HG02623 (cell line): ENCODE results near the gene TAS2R8.

Experiments
- ATAC-seq: cut with Tn5 transposase; IDR thresholded peaks from one replicate; pipeline ENCODE4 v1.9.1; 2021; ENCODE audit warnings: moderate library complexity; ENCODE audit not compliant: unreplicated experiment

Gene TAS2R8

DNA sequence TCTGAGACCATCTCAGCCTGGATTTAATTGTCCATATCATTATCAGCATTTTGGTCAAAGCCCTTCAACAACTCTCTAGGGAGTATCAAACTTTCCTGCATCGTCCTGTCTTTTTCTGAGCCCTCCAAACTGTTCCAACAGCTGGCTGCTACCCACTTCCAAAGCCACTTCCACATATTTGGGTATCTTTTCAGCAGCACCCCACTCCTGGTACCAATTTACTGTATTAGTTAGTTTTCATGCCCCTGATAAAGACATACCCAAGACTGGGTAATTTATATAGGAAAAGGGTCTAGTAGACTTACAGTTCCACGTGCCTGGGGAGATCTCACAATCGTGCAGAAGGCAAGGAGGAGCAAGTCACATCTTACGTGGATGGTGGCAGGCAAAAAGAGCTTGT is 50.9 kb downstream of the TAS2R8 start:
- no peak for ATAC-seq
